M059J (cell line): ENCODE data around the gene DHRS7B. TPM values are rescaled to one million over a fixed set of nuclear protein-coding genes. Genes with fewer than 3 reads are reported as not detected.
"Not testable (repeated sequence)": the region's sequence is repeated elsewhere in the genome, so short reads cannot be mapped to it uniquely, and the experiment has no call there.

Source experiments
- DNase-seq: peaks from one replicate; pipeline ENCODE4 v3.0.0-alpha.2; 2012; ENCODE audit warnings: low read depth
- total RNA-seq: library from RNA; depleted of rRNA; stranded (reverse); fragments of >200 nt; shearing (Covaris generic); gene quantifications from 2 replicates; pipeline ENCODE4 v1.2.3, GENCODE V29; 2014; rRNA removed

The DHRS7B gene
- 26.2 and 36.4 TPM in 2 replicates for total RNA-seq

GRCh38 chr17:21126645-21127508 lies at the start of gene DHRS7B:
Gene DHRS7B (plus strand): TSS chr17:21126964. CDS start chr17:21126972, 8 bp downstream.
- DNase-seq = peak; percentile 95

DNA sequence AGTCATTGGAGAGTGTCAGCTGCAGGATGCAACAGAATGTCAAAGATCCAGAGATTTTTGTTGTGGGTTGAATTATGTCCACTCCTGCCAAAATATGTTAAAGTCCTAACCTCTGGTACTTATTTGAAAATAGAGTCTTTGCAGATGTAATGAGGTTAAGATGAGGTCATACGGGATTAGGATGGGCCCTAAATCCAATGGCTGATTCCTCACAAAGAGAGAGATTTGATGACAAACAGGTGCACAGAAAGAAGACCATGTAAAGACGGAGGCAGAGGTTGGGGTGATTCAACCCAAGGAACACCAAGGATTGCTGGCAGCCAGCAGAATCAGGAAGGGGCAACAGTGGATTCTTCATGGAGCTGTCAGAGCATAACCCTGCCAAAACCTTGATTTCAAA lies 49.5 kb upstream of the DHRS7B start:
- no peak for DNase-seq

DNA sequence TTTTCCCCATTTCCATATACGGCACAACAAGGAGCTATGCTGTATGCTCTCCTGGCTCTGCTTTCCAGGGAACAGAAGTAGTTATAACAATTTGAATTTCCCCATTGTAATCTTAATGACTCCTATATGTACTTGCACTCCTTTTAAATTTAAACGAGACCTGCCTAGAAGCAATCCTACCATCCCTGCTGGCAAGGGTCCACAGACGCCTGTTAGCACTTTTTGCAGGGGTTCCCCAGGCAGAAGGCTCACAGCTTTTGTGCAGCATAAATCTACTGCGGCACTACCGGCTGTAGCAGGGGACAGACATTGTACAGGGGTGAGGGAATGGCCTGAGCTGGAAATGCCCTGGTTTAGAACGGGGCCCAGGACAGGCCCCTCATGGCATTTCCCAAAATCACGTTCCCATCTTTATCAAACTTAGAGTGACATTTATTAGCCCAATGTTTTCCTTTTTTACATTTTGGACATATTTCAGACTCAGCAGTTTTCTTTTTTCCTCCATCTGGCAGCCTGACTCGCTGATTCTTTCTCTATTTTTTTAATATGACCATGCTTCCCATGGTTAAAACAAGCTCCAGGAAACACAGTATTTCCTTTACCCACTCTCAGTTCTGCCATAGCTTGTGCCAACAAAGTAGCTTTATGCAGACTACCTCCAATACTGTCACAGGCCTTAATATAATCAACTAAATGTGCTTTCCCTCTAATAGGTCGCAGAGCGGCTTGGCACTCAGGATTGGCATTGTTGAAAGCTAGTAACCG lies 48.6 kb upstream of the DHRS7B start:
- DNase-seq = no peak

- no peak for DNase-seq
Measured at GRCh38 chr17:21079196-21079595, 47.6 kb upstream of the DHRS7B start.

GRCh38 chr17:21082001-21082436 lies 44.7 kb upstream of the DHRS7B start:
- DNase-seq = no peak

DNA sequence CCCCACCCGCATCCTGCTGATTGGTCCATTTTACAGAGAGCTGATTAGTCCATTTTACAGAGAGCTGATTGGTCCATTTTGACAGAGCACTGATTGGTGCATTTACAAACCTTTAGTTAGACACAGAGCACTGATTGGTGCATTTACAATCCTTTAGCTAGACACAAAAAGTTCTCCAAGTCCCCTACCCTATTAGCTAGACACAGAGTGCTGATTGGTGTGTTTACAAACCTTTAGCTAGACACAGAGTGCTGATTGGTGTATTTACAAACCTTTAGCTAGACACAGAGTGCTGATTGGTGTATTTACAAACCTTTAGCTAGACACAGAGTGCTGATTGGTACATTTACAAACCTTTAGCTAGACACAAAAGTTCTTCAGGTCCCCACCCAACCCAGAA lies 41.5 kb upstream of the DHRS7B start:
- DNase-seq = not testable (repeated sequence)

- DNase-seq = no peak
Measured at GRCh38 chr17:21085707-21086106, 41.1 kb upstream of the DHRS7B start.

DNA sequence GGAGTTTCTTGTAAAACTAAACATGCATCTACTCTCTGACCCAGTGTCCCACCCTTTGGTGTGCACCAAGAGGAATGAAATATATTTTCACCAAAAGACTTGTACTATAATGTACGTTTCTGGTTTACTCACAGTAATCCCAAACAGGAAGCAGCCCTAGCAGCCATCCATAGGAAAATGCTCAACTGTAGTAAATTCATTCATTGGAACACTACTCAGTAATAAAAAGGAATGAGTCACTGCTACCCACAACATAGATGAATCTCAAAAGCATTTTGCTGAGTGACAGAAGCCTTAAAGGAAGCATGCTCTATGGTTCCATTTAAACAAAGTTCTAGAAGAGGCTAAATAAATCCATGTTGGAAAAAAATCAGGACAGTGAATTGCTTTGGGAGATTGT lies 37.6 kb upstream of the DHRS7B start:
- DNase-seq = peak; percentile 68

GRCh38 chr17:21089933-21090901 lies 36.5 kb upstream of the DHRS7B start:
- no peak for DNase-seq

- no peak for DNase-seq
Measured at GRCh38 chr17:21090902-21091618, 35.7 kb upstream of the DHRS7B start.

DNA sequence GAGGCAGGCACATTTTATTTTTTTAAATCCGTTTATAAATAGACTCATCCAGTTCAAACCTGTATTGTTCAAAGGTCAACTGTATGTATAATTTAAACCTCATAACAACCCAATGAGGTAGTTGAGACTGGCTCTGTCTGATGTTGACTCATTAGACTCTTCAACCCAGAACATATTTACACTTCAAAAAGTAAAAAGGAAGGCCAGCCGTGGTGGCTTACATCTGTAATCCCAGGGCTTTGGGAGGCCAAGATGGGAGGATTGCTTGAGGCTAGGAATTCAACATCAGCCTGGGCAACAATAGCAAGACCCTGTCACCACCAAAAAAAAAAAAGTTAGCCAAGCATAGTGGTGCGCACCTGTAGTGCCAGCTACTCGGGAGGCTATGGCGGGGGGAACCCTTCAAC lies 32.5 kb upstream of the DHRS7B start:
- DNase-seq = no peak

DNA sequence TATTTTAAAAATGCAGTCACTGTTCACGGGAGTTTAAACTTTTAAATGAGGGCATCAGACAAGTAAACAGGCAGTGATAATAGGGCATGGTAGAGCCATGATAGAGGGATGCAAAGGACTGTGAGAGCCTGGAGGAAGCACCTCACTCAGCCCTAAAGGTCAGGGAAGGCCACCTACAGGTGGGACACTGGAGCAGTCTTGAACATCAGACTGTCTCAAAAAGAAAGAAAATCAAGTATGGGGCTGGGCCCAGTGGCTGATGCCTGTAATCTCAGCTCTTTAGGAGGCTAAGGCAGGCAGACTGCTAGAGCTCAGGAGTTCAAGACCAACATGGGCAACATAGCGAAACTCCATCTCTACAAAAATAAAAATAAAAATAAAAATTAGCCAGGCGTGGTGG lies 31.0 kb upstream of the DHRS7B start:
- no peak for DNase-seq

GRCh38 chr17:21096874-21097273 lies 29.9 kb upstream of the DHRS7B start:
- no peak for DNase-seq

- DNase-seq = peak; percentile 86
Measured at GRCh38 chr17:21098934-21099689, 27.7 kb upstream of the DHRS7B start.

- no peak for DNase-seq
Measured at GRCh38 chr17:21100636-21101035, 26.1 kb upstream of the DHRS7B start.

- no peak for DNase-seq
Measured at GRCh38 chr17:21104608-21105007, 22.2 kb upstream of the DHRS7B start.

DNA sequence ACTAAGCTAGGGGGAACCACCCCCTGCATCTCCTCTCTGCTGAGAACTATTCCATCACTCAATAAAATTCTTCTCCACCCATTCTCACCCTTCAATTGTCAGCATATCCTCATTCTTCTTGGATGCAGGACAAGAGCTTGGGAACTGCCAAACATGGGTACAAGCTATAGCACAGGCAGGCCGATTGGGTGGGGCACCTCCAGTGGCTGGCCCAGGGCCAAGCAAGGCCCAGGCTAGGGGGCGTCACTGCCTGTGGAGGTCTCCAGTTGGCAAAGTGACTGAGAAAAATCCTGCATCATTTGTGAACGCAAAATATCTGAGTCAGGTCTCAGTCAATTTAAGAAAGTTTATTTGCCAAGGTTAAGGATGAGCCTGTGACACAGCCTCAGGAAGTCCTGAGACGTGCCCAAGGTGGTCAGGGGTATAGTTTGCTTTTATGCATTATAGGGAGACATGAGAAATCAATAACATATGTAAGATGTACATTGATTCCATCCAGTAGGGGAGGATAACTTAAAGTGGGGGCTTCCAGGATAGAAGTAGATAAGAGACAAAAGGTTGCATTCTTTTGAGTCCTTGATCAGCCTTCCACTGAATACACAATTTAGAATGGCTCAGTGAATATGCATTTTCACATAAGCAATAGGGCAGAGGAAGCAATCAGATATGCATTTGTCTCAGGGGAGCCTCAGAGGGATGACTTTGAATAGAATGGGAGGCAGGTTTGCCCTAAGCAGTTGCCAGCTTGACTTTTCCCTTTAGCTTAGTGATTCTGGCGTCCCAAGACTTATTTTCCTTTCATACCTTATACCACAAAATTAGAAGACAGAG lies 21.5 kb upstream of the DHRS7B start:
- DNase-seq = no peak

DNA sequence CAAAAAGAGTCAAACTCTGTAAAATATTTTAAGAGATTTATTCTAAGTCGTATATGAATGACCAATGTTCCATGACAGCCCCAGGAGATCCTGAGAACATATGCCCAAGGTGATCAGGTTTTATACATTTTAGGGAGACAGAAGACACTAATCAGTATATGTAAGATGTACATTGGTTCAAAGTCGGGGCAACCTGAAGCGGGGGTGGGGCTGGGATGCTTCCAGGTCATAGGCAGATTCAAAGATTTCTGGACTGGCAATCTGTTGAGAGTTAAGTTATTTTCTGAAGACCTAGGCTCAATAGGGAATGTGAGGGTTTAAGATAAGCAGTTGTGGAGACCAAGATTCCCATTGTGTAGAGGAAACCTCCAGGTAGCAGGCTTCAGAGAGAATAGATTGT lies 20.4 kb upstream of the DHRS7B start:
- DNase-seq = no peak

- DNase-seq = not testable (repeated sequence)
Measured at GRCh38 chr17:21107067-21107650, 19.6 kb upstream of the DHRS7B start.
